Panc1 (cell line): ENCODE measurements around the gene CEP83.

Experiments used
- SIN3A ChIP-seq: IDR thresholded peaks from 2 replicates; pipeline ENCODE4 v1.6.1; 2012; ENCODE audit warnings: low read depth, mild to moderate bottlenecking, low read length, moderate library complexity, borderline replicate concordance; ENCODE audit not compliant: insufficient read depth
- TF ChIP-seq, protein P1 (sequence below): fragments of 450-650 bp; IDR thresholded peaks from 2 replicates; pipeline ENCODE4 v1.5.1; 2017; ENCODE audit warnings: mild to moderate bottlenecking

DNA sequence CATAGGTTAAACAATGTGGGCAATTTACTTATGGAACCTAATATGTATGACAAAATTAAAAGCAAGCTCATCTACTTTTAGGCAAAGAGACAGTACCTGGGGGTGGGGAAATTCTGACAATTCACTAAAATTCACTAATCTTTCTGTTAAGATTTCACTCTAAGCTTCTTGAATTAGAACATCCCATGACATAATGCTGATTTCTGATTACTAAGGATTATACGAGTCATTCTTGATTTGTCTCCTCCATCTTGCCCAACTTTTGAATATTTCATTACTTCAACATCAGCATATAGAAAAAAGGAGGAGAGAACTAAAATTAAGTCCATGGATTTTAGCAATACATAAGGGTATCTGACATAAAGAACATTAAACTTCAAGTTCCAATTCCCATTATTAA, 2.4 kb downstream of the CEP83 start:
- TF ChIP-seq, protein P1, sequence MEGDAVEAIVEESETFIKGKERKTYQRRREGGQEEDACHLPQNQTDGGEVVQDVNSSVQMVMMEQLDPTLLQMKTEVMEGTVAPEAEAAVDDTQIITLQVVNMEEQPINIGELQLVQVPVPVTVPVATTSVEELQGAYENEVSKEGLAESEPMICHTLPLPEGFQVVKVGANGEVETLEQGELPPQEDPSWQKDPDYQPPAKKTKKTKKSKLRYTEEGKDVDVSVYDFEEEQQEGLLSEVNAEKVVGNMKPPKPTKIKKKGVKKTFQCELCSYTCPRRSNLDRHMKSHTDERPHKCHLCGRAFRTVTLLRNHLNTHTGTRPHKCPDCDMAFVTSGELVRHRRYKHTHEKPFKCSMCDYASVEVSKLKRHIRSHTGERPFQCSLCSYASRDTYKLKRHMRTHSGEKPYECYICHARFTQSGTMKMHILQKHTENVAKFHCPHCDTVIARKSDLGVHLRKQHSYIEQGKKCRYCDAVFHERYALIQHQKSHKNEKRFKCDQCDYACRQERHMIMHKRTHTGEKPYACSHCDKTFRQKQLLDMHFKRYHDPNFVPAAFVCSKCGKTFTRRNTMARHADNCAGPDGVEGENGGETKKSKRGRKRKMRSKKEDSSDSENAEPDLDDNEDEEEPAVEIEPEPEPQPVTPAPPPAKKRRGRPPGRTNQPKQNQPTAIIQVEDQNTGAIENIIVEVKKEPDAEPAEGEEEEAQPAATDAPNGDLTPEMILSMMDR: no peak
- TF ChIP-seq SIN3A: no peak
